HepG2 (cell line): ENCODE measurements around the gene NOXO1. TPM values are rescaled to one million over a fixed set of nuclear protein-coding genes. Genes with fewer than 3 reads are reported as not detected.

Source experiments
- ARNT ChIP-seq: fragments of 450-650 bp; IDR thresholded peaks from 2 replicates; pipeline ENCODE4 v1.6.1; 2017
- CBFB ChIP-seq: sonication (generic); formaldehyde crosslinking; IDR thresholded peaks from 2 replicates; pipeline ENCODE4 v1.4.0; 2020; ENCODE audit warnings: missing genetic modification reagents
- CTCF ChIP-seq: sonication (generic); formaldehyde crosslinking; IDR thresholded peaks from 2 replicates; pipeline ENCODE4 v1.5.0; 2020; ENCODE audit warnings: mild to moderate bottlenecking, missing genetic modification reagents, moderate library complexity
- EP300 ChIP-seq, 3 experiments: sonication (generic) in 1 of 3; formaldehyde crosslinking in 1 of 3; IDR thresholded peaks; 2 replicates each; pipeline versions ENCODE4 v1.5.1 to v1.6.1; 2011 to 2020; ENCODE audit warnings: low read depth in 2 of 3, low read length in 2 of 3, borderline replicate concordance in 1 of 3, improper control_type of control experiment in 1 of 3, mild to moderate bottlenecking in 1 of 3, missing genetic modification reagents in 1 of 3, moderate library complexity in 1 of 3
- HHEX ChIP-seq: IDR thresholded peaks from 2 replicates; pipeline ENCODE4 v1.6.1; 2016; ENCODE audit warnings: control low read depth
- HIVEP1 ChIP-seq: sonication (generic); formaldehyde crosslinking; IDR thresholded peaks from 2 replicates; pipeline ENCODE4 v1.4.0; 2020; ENCODE audit warnings: mild to moderate bottlenecking, missing genetic modification reagents
- HOXA7 ChIP-seq: sonication (generic); formaldehyde crosslinking; IDR thresholded peaks from 2 replicates; pipeline ENCODE4 v1.8.1; 2022; ENCODE audit warnings: mild to moderate bottlenecking, missing genetic modification reagents, moderate library complexity
- LCORL ChIP-seq, 2 experiments: fragments of 450-650 bp in 1 of 2; sonication (generic) in 1 of 2; formaldehyde crosslinking in 1 of 2; IDR thresholded peaks; 2 replicates each; pipeline versions ENCODE4 v1.5.0 to v1.6.1; 2017 to 2020; ENCODE audit warnings: antibody characterized with exemption in 1 of 2, missing genetic modification reagents in 1 of 2
- MAFG ChIP-seq: sonication (generic); formaldehyde crosslinking; IDR thresholded peaks from 2 replicates; pipeline ENCODE4 v1.5.1; 2020; ENCODE audit warnings: mild to moderate bottlenecking, missing genetic modification reagents
- MIER3 ChIP-seq: IDR thresholded peaks from 2 replicates; pipeline ENCODE4 v1.6.1; 2016; ENCODE audit warnings: missing compliant biosample characterization, borderline replicate concordance
- POGK ChIP-seq: sonication (generic); formaldehyde crosslinking; conservative IDR thresholded peaks from 2 replicates; pipeline ENCODE4 v1.8.0; 2022; ENCODE audit warnings: mild to moderate bottlenecking, moderate library complexity, missing genetic modification reagents
- PPARG ChIP-seq: conservative IDR thresholded peaks from 2 replicates; pipeline ENCODE4 v1.6.1; 2016; ENCODE audit warnings: missing biosample characterization, missing genetic modification reagents
- RELA ChIP-seq: sonication (generic); formaldehyde crosslinking; IDR thresholded peaks from 2 replicates; pipeline ENCODE4 v1.4.0; 2020; ENCODE audit warnings: missing genetic modification reagents
- YEATS2 ChIP-seq: sonication (generic); formaldehyde crosslinking; IDR thresholded peaks from 2 replicates; pipeline ENCODE4 v1.4.0; 2020; ENCODE audit warnings: missing genetic modification reagents, borderline replicate concordance
- ZBTB20 ChIP-seq: sonication (generic); formaldehyde crosslinking; IDR thresholded peaks from 2 replicates; pipeline ENCODE4 v1.8.1; 2023; ENCODE audit warnings: missing genetic modification reagents, low read depth, mild to moderate bottlenecking, borderline replicate concordance
- ZNF12 ChIP-seq: sonication (generic); formaldehyde crosslinking; IDR thresholded peaks from 2 replicates; pipeline ENCODE4 v1.5.0; 2020; ENCODE audit warnings: missing genetic modification reagents
- ZNF235 ChIP-seq: sonication (generic); formaldehyde crosslinking; IDR thresholded peaks from 2 replicates; pipeline ENCODE4 v1.8.1; 2023; ENCODE audit warnings: mild to moderate bottlenecking, missing genetic modification reagents, borderline replicate concordance
- ZNF335 ChIP-seq: sonication (generic); formaldehyde crosslinking; IDR thresholded peaks from 2 replicates; pipeline ENCODE4 v1.4.0; 2020; ENCODE audit warnings: missing genetic modification reagents
- ZNF441 ChIP-seq: sonication (generic); formaldehyde crosslinking; IDR thresholded peaks from 2 replicates; pipeline ENCODE4 v1.7.0; 2021; ENCODE audit warnings: missing genetic modification reagents, borderline replicate concordance
- ZNF451 ChIP-seq: sonication (generic); formaldehyde crosslinking; IDR thresholded peaks from 2 replicates; pipeline ENCODE4 v1.5.0; 2020; ENCODE audit warnings: mild to moderate bottlenecking, missing genetic modification reagents
- ZNF569 ChIP-seq: sonication (generic); formaldehyde crosslinking; IDR thresholded peaks from 2 replicates; pipeline ENCODE4 v1.5.0; 2020; ENCODE audit warnings: mild to moderate bottlenecking, missing genetic modification reagents, moderate library complexity, borderline replicate concordance
- polyA plus RNA-seq, 8 experiments: library from polyadenylated mRNA; depleted of rRNA in 3 of 8; stranded (reverse) in 7 of 8; unstranded in 1 of 8; fragments of >200 nt; fragmentation: Illumina TruSeq in 4 of 8; extraction: Trizol in 4 of 8; gene quantifications; 2 replicates each; pipeline versions ENCODE4 v1.2.1 to v1.2.3, GENCODE V29; 2011 to 2016; ENCODE audit warnings: low read depth in 4 of 8, missing spikeins in 1 of 8, mixed read lengths in 1 of 8; ENCODE audit not compliant: insufficient read depth in 1 of 8
- total RNA-seq, 5 experiments: library from RNA; depleted of rRNA; stranded (reverse); fragments of >200 nt; fragmentation: Illumina TruSeq; extraction: Trizol; gene quantifications; 2 replicates each; pipeline ENCODE4 v1.2.3, GENCODE V29; 2016; ENCODE audit warnings: low read depth in 1 of 5
- TF ChIP-seq, protein P1 (sequence below): sonication (generic); formaldehyde crosslinking; conservative IDR thresholded peaks from 2 replicates; pipeline ENCODE4 v1.4.0; 2020; ENCODE audit warnings: missing genetic modification reagents
- TF ChIP-seq, protein P2 (sequence below): IDR thresholded peaks from 2 replicates; pipeline ENCODE4 v1.6.1; 2016; ENCODE audit warnings: mild to moderate bottlenecking, missing biosample characterization, missing genetic modification reagents

NOXO1 gene
- total and polyA plus RNA-seq, 2 of the 13 experiments (the other 11 are each of a cell fraction or from before 2014, with no cell fraction given), result 0.69 to 1.4 TPM

GRCh38 chr16:1964506-1965395 lies 16.5 kb downstream of the NOXO1 start, which contains the start of gene RPS2 (continued):
- TF ChIP-seq LCORL (IDR thresholded peaks at IDR 0.05) (no peak), LCORL (CRISPR knock-in tag; IDR thresholded peaks at IDR 0.05) (0 out of 2 replicates have a peak, but pooled peaks have one; percentile 26), PPARG (CRISPR knock-in tag) (0 out of 2 replicates have a peak, but pooled peaks have one; percentile 17), CTCF (CRISPR knock-in tag) (peak; percentile 2; the same call in 1 of the 2 replicates), ZBTB20 (CRISPR knock-in tag) (peak; percentile 61; the same call in 1 of the 2 replicates), CBFB (CRISPR knock-in tag) (no peak), ARNT (no peak), ZNF451 (CRISPR knock-in tag) (peak; percentile 59; the same call in 1 of the 2 replicates), ZNF12 (CRISPR knock-in tag) (no peak), RELA (CRISPR knock-in tag) (no peak), YEATS2 (CRISPR knock-in tag) (peak; percentile 100), ZNF235 (CRISPR knock-in tag) (0 out of 2 replicates have a peak, but pooled peaks have one; percentile 79), HHEX (CRISPR knock-in tag) (no peak), EP300 (IDR thresholded peaks at IDR 0.05; ENCODE audit: low read depth in 2 of 2, low read length in 2 of 2) (peak in 1 of 2 experiments; percentile 26; a peak in 1 of 4 replicates), EP300 (CRISPR knock-in tag; IDR thresholded peaks at IDR 0.05; ENCODE audit: borderline replicate concordance) (no peak; the same call in 1 of the 2 replicates), HIVEP1 (CRISPR knock-in tag) (no peak), MIER3 (CRISPR knock-in tag) (no peak; the same call in 1 of the 2 replicates), POGK (CRISPR knock-in tag) (no peak; the same call in 1 of the 2 replicates), ZNF441 (CRISPR knock-in tag) (no peak), ZNF569 (CRISPR knock-in tag) (no peak), MAFG (no peak), HOXA7 (CRISPR knock-in tag) (no peak), ZNF335 (CRISPR knock-in tag) (peak; percentile 82; the same call in 1 of the 2 replicates)
- TF ChIP-seq, protein P1, sequence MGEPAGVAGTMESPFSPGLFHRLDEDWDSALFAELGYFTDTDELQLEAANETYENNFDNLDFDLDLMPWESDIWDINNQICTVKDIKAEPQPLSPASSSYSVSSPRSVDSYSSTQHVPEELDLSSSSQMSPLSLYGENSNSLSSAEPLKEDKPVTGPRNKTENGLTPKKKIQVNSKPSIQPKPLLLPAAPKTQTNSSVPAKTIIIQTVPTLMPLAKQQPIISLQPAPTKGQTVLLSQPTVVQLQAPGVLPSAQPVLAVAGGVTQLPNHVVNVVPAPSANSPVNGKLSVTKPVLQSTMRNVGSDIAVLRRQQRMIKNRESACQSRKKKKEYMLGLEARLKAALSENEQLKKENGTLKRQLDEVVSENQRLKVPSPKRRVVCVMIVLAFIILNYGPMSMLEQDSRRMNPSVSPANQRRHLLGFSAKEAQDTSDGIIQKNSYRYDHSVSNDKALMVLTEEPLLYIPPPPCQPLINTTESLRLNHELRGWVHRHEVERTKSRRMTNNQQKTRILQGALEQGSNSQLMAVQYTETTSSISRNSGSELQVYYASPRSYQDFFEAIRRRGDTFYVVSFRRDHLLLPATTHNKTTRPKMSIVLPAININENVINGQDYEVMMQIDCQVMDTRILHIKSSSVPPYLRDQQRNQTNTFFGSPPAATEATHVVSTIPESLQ (CRISPR knock-in tag), result peak; percentile 50; the same call in 1 of the 2 replicates
- TF ChIP-seq, protein P2, sequence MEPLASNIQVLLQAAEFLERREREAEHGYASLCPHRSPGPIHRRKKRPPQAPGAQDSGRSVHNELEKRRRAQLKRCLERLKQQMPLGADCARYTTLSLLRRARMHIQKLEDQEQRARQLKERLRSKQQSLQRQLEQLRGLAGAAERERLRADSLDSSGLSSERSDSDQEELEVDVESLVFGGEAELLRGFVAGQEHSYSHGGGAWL (CRISPR knock-in tag), result peak; percentile 85
